ENCODE results near the gene PTPRH.
"Not testable (repeated sequence)": the region's sequence is repeated elsewhere in the genome, so short reads cannot be mapped to it uniquely, and the experiment has no call there.

The PTPRH gene

DNA sequence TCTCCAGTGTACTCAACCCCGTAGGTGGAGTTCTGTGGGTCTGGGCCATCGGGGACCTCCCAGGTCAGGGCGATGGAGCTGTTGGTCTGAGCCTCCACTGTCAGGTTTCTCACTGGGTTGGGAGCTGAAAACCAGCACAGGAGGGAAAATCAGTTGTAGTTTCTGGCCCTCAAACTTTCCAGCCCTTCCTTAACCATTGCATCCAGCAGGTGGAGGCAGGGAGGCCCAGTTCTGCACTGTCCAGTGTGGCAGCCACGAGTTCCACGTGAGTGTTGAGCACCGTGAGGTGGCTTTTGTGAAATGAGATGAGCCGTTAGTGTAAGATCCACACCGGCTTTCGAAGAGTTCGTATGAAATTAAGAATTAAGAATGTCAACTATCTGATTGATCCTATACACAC lies 7.1 kb downstream of the PTPRH start:
- H3K27ac ChIP-seq (ENCODE audit: low read length); H3K9ac ChIP-seq (ENCODE audit: low read length in 2 of 2); H3K36me3 ChIP-seq (ENCODE audit: control insufficient read depth in 2 of 2, insufficient read depth in 2 of 2, low read length in 2 of 2); H3K9me3 ChIP-seq (ENCODE audit: control insufficient read depth in 2 of 2, low read length in 2 of 2); H3K4me1 ChIP-seq (ENCODE audit: control insufficient read depth, insufficient read depth, low read length); H3K4me3 ChIP-seq (ENCODE audit: low read length in 2 of 2): not testable (repeated sequence)
- peaks cover 9 to 18% of the 10 kb centered on the region in 2 donors for H3K27me3 ChIP-seq (ENCODE audit: control insufficient read depth in 1 of 2, insufficient read depth in 2 of 2, low read length in 2 of 2)

DNA sequence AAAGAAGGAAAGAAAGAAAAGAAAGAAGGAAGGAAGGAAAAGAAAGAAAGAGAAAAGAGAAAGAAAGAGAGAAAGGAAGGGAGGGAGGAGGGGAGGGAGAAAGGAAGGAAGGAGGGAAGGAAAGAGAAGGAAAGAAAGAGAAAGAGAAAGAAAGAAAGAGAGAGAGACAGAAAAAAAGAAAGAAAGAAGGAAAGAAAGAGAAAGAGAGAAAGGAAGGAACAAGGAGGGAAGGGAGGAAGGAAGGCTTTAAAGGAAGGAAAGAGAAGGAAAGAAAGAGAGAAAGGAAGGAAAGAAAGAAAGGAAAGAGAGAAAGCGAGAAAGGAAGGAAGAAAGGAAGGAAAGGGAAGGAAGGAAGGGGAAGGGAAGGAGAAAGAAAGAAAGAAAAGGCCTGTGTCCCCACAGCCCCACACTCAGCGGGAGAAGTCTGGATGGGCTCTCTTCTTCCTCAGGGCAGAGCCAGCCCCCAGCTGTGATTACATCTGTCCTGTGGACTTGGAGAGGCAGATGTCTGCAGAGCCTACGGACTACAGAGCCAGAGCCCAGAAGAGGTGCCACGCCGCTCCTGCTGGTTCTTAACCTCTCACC lies 9.6 kb downstream of the PTPRH start:
- no peaks in the 10 kb centered on the region for H3K36me3 ChIP-seq (ENCODE audit: control insufficient read depth in 2 of 2, insufficient read depth in 2 of 2, low read length in 2 of 2)
- H3K9me3 ChIP-seq (ENCODE audit: control insufficient read depth in 2 of 2, low read length in 2 of 2): no peaks in the 10 kb centered on the region
- no peak overlapping the region for H3K27ac ChIP-seq (ENCODE audit: low read length)
- no peak overlapping the region for H3K9ac ChIP-seq (ENCODE audit: low read length in 2 of 2)
- H3K4me3 ChIP-seq (ENCODE audit: low read length in 2 of 2): no peak overlapping the region
- peaks cover 3 to 12% of the 10 kb centered on the region in 2 donors for H3K27me3 ChIP-seq (ENCODE audit: control insufficient read depth in 1 of 2, insufficient read depth in 2 of 2, low read length in 2 of 2)
- H3K4me1 ChIP-seq (ENCODE audit: control insufficient read depth, insufficient read depth, low read length): no peaks in the 10 kb centered on the region

DNA sequence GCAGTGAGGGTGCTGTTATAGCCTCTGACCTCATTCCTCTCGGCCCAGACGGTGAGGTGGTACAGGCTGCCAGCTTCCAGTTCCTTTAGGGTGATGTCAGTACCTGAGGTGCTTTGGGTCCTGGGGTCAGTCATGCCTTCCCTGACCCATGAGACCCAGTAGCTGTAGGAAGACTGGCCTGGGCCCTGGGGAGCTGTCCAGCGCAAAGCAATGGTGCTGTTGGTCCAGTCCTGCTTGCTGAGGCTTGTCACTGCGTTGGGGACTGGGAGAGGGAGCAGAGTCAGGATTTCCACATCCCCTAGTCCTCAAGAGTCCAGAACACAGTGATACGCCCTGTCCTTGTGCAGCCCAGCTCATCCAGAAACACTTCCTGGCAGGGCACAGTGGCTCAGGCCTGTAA lies 10.7 kb downstream of the PTPRH start:
- Histone ChIP-seq H3K36me3 (ENCODE audit: control insufficient read depth in 2 of 2, insufficient read depth in 2 of 2, low read length in 2 of 2) (no peaks in the 10 kb centered on the region), H3K4me3 (ENCODE audit: low read length in 2 of 2) (no peak overlapping the region), H3K9ac (ENCODE audit: low read length in 2 of 2) (no peak overlapping the region), H3K9me3 (ENCODE audit: control insufficient read depth in 2 of 2, low read length in 2 of 2) (no peaks in the 10 kb centered on the region), H3K27me3 (ENCODE audit: control insufficient read depth in 1 of 2, insufficient read depth in 2 of 2, low read length in 2 of 2) (peaks cover 3 to 10% of the 10 kb centered on the region in 2 donors), H3K27ac (ENCODE audit: low read length) (no peak overlapping the region), H3K4me1 (ENCODE audit: control insufficient read depth, insufficient read depth, low read length) (no peaks in the 10 kb centered on the region)

DNA sequence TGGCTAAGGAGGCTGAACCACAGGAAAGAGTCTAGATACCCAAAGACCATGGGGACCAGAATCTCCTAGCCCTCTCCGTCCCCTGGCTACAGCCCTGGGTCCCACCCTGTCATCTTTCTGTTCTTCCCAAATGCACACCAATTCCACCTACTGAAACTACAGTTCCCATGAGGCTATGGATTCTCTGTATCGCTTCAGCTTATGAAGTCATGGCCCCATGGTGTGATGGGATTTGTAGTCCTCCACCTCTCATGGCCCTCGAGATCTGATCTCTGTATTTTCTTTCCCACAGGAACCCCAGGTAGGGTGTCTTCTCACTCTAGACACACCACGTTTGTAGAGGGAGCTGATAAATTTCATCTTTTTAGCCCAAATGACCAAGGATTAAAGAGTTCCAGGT lies 11.8 kb downstream of the PTPRH start:
- H3K27ac ChIP-seq (ENCODE audit: low read length): no peak overlapping the region
- H3K4me3 ChIP-seq (ENCODE audit: low read length in 2 of 2): no peak overlapping the region
- H3K4me1 ChIP-seq (ENCODE audit: control insufficient read depth, insufficient read depth, low read length): no peaks in the 10 kb centered on the region
- H3K36me3 ChIP-seq (ENCODE audit: control insufficient read depth in 2 of 2, insufficient read depth in 2 of 2, low read length in 2 of 2): no peaks in the 10 kb centered on the region
- peaks cover 3 to 13% of the 10 kb centered on the region in 2 donors for H3K27me3 ChIP-seq (ENCODE audit: control insufficient read depth in 1 of 2, insufficient read depth in 2 of 2, low read length in 2 of 2)
- no peaks in the 10 kb centered on the region for H3K9me3 ChIP-seq (ENCODE audit: control insufficient read depth in 2 of 2, low read length in 2 of 2)
- no peak overlapping the region for H3K9ac ChIP-seq (ENCODE audit: low read length in 2 of 2)

DNA sequence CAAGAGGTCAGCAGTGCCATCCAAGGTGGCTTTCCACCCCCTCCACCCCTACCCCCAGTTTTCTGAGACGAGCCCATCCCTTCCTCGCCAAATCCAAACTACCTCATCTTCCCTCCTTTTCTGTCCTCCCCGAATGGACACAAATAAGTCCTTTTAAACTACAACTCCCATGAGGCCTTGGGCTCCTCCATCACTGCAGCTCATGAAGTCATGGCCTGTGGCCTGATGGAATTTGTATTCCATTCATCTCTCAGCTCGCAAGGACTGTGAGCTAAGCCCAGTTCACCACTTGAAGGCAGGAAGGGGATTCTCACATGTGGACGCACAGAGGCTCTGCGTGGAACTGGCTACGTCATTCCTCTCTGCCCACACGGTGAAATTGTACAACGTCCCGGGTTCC lies 12.5 kb downstream of the PTPRH start:
- Histone ChIP-seq H3K9ac (ENCODE audit: low read length in 2 of 2) (no peak overlapping the region), H3K9me3 (ENCODE audit: control insufficient read depth in 2 of 2, low read length in 2 of 2) (no peaks in the 10 kb centered on the region), H3K27me3 (ENCODE audit: control insufficient read depth in 1 of 2, insufficient read depth in 2 of 2, low read length in 2 of 2) (peaks cover 3 to 11% of the 10 kb centered on the region in 2 donors), H3K4me3 (ENCODE audit: low read length in 2 of 2) (no peak overlapping the region), H3K36me3 (ENCODE audit: control insufficient read depth in 2 of 2, insufficient read depth in 2 of 2, low read length in 2 of 2) (no peaks in the 10 kb centered on the region), H3K27ac (ENCODE audit: low read length) (no peak overlapping the region), H3K4me1 (ENCODE audit: control insufficient read depth, insufficient read depth, low read length) (no peaks in the 10 kb centered on the region)

DNA sequence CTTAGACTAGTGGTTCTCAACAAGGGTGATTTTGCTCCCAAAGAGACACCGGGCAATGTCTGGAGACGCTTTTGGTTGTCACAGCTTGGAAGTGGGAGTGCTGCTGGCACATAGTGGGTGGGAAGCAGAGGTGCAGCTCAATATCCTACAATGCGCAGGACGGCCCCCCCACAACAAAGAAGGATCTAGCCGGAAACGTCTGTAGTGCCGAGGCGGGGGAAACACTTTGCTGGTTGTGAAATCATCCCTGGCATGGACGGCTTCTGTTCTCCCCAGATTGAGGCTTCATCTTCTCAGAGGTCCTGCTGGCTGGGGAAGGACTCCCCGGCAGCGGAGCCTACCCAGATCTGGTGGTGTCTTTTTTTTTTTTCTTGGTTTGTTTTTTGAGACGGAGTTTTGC lies 15.8 kb downstream of the PTPRH start:
- no peaks in the 10 kb centered on the region for H3K4me1 ChIP-seq (ENCODE audit: control insufficient read depth, insufficient read depth, low read length)
- H3K27ac ChIP-seq (ENCODE audit: low read length): no peak overlapping the region
- no peak overlapping the region for H3K9ac ChIP-seq (ENCODE audit: low read length in 2 of 2)
- H3K4me3 ChIP-seq (ENCODE audit: low read length in 2 of 2): no peak overlapping the region
- H3K36me3 ChIP-seq (ENCODE audit: control insufficient read depth in 2 of 2, insufficient read depth in 2 of 2, low read length in 2 of 2): no peaks in the 10 kb centered on the region
- peaks cover 3% of the 10 kb centered on the region in 2 donors for H3K27me3 ChIP-seq (ENCODE audit: control insufficient read depth in 1 of 2, insufficient read depth in 2 of 2, low read length in 2 of 2)
- H3K9me3 ChIP-seq (ENCODE audit: control insufficient read depth in 2 of 2, low read length in 2 of 2): no peaks in the 10 kb centered on the region

DNA sequence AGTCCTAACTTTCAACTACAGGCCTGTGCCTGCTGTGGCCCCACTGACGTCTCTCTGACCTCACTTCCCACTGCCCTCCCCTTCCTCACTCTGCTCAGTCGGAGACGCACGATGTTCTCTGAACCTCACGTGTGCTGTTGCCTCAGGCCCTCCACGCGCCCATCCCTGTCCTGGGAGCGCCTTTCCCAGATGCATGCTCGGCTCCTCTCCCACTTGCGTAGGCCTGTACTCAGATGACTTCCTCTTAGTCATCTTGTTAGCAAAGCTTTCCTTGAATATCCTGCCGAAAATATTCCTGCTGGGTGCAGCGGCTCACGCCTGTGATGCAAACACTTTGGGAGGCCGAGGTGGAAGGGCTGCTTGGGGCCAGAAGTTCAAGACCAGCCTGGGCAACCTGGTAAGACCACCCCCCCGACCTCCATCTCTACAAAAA lies 19.9 kb downstream of the PTPRH start:
- Histone ChIP-seq H3K4me3 (ENCODE audit: low read length in 2 of 2) (no peak overlapping the region), H3K4me1 (ENCODE audit: control insufficient read depth, insufficient read depth, low read length) (no peaks in the 10 kb centered on the region), H3K36me3 (ENCODE audit: control insufficient read depth in 2 of 2, insufficient read depth in 2 of 2, low read length in 2 of 2) (no peaks in the 10 kb centered on the region), H3K27ac (ENCODE audit: low read length) (no peak overlapping the region), H3K9me3 (ENCODE audit: control insufficient read depth in 2 of 2, low read length in 2 of 2) (no peaks in the 10 kb centered on the region), H3K9ac (ENCODE audit: low read length in 2 of 2) (no peak overlapping the region), H3K27me3 (ENCODE audit: control insufficient read depth in 1 of 2, insufficient read depth in 2 of 2, low read length in 2 of 2) (peaks cover 9 to 14% of the 10 kb centered on the region in 2 donors)

DNA sequence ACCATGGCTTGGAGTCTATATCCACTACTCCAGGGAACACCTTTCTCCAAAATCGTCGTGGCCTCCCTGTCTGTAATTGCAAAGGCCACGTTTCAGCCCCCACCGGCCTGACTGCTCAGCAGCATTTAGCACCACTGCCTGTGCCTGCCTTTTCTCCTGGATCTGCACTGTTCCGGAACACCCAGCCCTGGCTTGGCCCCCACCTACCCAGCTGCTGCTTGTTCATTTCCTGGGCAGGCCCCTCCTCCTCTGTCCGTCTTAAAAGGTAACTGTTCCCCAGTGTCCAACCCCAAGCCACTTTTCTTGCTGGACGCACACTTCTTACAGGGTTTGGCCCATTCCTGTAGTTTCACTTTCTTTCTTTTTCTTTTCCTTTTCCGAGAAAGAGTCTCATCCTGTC lies 20.7 kb downstream of the PTPRH start:
- no peaks in the 10 kb centered on the region for H3K36me3 ChIP-seq (ENCODE audit: control insufficient read depth in 2 of 2, insufficient read depth in 2 of 2, low read length in 2 of 2)
- no peak overlapping the region for H3K9ac ChIP-seq (ENCODE audit: low read length in 2 of 2)
- no peaks in the 10 kb centered on the region for H3K9me3 ChIP-seq (ENCODE audit: control insufficient read depth in 2 of 2, low read length in 2 of 2)
- no peak overlapping the region for H3K4me3 ChIP-seq (ENCODE audit: low read length in 2 of 2)
- peaks cover 9 to 16% of the 10 kb centered on the region in 2 donors for H3K27me3 ChIP-seq (ENCODE audit: control insufficient read depth in 1 of 2, insufficient read depth in 2 of 2, low read length in 2 of 2)
- H3K27ac ChIP-seq (ENCODE audit: low read length): no peak overlapping the region
- H3K4me1 ChIP-seq (ENCODE audit: control insufficient read depth, insufficient read depth, low read length): no peaks in the 10 kb centered on the region

DNA sequence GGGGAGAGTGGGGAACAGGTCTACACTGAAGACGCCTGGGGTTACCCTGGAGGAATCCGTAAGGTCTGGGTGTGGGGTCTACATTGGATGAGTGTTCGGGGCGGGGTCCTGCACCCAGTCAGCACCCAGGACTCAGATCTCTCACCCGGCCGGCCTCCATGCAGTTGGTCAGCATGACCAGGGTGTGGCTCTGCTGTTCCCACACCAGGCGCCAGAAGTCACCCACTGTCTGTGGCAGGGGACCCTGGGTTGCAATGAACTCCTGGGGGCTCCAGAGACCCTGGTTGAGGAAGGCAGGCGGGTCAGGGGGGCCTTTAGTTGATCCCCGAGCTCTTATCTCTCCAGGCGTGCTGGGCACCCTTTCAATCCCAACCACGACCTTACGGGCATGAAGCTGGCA lies 23.2 kb downstream of the PTPRH start:
- Histone ChIP-seq H3K9me3 (ENCODE audit: control insufficient read depth in 2 of 2, low read length in 2 of 2) (no peaks in the 10 kb centered on the region), H3K4me1 (ENCODE audit: control insufficient read depth, insufficient read depth, low read length) (no peaks in the 10 kb centered on the region), H3K36me3 (ENCODE audit: control insufficient read depth in 2 of 2, insufficient read depth in 2 of 2, low read length in 2 of 2) (no peaks in the 10 kb centered on the region), H3K4me3 (ENCODE audit: low read length in 2 of 2) (no peak overlapping the region), H3K27ac (ENCODE audit: low read length) (no peak overlapping the region), H3K27me3 (ENCODE audit: control insufficient read depth in 1 of 2, insufficient read depth in 2 of 2, low read length in 2 of 2) (peaks cover 26% of the 10 kb centered on the region in 2 donors), H3K9ac (ENCODE audit: low read length in 2 of 2) (no peak overlapping the region)

DNA sequence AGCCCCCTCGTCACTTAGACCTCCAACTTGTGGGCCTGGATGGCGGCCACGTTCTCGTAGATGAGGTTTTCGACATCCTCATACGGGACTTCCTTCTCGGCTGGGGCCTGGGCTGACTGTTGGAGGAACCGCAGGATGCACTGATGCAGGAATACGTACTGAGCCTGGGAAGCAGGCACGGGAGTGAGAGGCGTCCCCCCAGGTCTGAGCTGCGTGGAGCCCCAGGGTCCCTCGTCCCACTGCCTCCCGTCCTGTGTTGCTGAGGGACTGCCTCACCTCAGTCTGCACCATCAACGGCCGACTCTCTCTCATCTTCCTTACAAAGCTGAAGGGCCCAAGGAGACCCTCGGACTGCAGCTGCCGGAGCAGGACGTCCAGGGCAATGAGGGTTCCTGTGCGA lies 27.6 kb downstream of the PTPRH start:
- H3K27ac ChIP-seq (ENCODE audit: low read length): no peak overlapping the region
- peaks cover 10% of the 10 kb centered on the region for H3K4me1 ChIP-seq (ENCODE audit: control insufficient read depth, insufficient read depth, low read length)
- no peaks in the 10 kb centered on the region for H3K36me3 ChIP-seq (ENCODE audit: control insufficient read depth in 2 of 2, insufficient read depth in 2 of 2, low read length in 2 of 2)
- no peak overlapping the region for H3K9ac ChIP-seq (ENCODE audit: low read length in 2 of 2)
- no peak overlapping the region for H3K4me3 ChIP-seq (ENCODE audit: low read length in 2 of 2)
- no peaks in the 10 kb centered on the region for H3K9me3 ChIP-seq (ENCODE audit: control insufficient read depth in 2 of 2, low read length in 2 of 2)
- H3K27me3 ChIP-seq (ENCODE audit: control insufficient read depth in 1 of 2, insufficient read depth in 2 of 2, low read length in 2 of 2): peaks cover 62 to 69% of the 10 kb centered on the region in 2 donors

DNA sequence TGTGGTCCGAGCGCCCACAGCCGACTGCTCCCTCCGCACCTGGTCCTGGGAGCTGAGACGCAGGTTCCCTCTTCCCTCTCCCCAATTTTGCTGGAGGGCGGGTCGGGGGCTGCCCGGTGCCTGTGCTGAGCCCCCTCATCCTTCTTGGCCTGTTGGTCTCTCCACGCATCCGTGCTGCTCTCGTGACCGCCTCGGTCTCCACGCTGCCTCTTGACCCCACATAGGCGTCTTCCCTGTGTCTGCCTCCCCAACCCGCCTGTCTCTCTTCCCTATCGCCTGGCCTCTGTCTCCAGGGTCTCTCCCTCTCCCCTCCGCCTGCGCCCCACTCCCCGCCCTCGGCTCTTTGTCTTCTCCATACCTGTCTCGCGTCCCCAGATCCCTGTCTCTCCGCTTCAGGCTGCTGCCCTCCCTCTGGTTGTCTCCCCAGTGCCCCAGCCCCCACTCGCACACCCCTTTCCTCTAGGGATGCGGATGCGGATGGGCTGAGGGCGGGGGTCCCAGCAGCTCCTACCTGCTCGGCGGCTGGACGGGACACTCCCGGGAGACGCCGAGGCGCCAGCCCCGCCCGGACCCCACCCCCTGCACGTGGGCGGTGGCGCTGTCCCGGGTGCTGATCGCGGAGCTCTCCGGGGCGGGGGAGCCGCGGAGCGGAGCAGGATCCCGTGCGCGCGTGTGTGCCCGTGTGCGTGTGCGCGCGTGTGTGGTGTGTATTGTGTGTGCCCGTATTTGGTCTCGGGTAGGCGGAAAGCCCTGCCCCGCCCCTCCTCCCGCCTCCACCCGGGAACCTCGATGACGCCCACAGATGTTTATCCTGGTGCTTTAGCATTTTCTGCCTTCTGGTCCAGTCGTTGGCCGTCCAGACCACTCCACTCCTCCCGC lies 29.5 kb downstream of the PTPRH start, which contains the start of gene SYT5:
Gene SYT5 (minus strand): TSS at position 684 of the 879 bp plus-strand sequence. CDS start 1,248 bp downstream, outside the sequence.
- H3K27me3 ChIP-seq (ENCODE audit: control insufficient read depth in 1 of 2, insufficient read depth in 2 of 2, low read length in 2 of 2): peaks cover 70 to 79% of the 10 kb centered on the region in 2 donors
- no peaks in the 10 kb centered on the region for H3K36me3 ChIP-seq (ENCODE audit: control insufficient read depth in 2 of 2, insufficient read depth in 2 of 2, low read length in 2 of 2)
- peaks cover 10% of the 10 kb centered on the region for H3K4me1 ChIP-seq (ENCODE audit: control insufficient read depth, insufficient read depth, low read length)
- no peak within 1 kb of the TSS for H3K9ac ChIP-seq (ENCODE audit: low read length in 2 of 2)
- no peaks in the 10 kb centered on the region for H3K9me3 ChIP-seq (ENCODE audit: control insufficient read depth in 2 of 2, low read length in 2 of 2)
- peak within 1 kb of the TSS; percentile 66 to 67 for H3K4me3 ChIP-seq (ENCODE audit: low read length in 2 of 2)
- H3K27ac ChIP-seq (ENCODE audit: low read length): no peak within 1 kb of the TSS
